ENCODE results near the gene XRRA1.
"Not testable (repeated sequence)": the region's sequence is repeated elsewhere in the genome, so short reads cannot be mapped to it uniquely, and the experiment has no call there.

The XRRA1 gene

DNA sequence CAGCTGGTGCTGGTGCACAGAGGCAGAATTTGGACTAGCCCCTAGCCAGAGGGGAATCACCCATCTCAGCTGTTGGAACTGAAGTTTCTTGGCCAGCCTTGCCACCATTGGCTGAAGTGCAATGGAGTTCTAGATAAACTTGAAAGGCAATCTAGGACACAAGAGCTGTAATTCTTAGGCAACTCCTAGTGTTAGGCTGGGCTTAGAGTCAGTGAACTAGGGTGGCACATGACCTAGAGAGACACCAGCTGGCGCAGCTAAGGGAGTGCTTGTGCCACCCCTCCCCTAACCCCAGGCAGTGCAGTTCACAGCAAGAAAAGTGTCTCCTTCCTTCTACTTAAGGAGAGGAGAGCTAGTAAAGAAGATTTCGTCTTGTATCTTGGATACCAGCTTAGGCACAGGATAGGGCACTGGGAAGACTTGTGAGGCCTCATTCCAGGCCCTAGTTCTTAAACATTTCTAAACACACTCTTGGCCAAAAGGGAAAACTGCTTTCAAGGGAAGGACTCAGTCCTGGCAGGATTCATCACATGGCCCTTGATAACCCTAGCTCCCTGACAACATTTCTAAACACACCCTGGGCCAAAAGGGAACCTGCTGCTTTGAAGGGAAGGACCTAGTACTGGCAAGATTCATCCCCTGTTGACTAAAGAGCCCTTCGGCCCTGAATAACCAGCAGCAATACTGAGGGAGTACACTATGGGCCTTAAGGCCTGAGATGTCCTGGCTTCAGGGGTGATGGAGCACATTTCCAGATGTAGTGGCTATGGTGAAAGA, 53.4 kb downstream of the XRRA1 start:
- DNase-seq, result no peak

DNA sequence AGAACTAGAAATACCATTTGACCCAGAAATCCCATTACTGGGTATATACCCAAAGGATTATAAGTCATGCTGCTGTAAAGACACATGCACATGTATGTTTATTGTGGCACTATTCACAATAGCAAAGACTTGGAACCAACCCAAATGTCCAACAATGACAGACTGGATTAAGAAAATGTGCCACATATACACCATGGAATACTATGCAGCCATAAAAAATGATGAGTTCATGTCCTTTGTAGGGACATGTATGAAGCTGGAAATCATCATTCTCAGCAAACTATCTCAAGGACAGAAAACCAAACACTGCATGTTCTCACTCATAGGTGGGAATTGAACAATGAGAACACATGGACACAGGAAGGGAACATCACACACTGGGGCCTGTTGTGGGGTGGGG, 55.9 kb downstream of the XRRA1 start:
- DNase-seq, result not testable (repeated sequence)

DNA sequence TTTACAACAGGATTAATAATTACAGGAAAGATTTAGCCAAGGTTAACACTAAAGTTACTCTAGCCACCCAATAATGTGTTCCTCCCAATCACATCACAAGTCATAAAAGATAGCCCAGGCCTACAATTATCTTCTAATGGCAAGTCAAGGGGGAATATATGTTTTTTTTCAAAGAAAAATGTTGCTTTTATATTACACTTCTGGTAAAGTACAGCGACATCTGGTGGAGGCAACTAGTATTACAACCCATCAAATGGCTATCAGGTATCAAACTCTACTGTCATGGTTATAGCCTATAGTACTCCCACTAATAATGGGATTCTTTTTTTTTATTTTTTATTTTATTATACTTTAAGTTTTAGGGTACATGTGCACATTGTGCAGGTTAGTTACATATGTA, 71.8 kb downstream of the XRRA1 start:
- no peak for DNase-seq

DNA sequence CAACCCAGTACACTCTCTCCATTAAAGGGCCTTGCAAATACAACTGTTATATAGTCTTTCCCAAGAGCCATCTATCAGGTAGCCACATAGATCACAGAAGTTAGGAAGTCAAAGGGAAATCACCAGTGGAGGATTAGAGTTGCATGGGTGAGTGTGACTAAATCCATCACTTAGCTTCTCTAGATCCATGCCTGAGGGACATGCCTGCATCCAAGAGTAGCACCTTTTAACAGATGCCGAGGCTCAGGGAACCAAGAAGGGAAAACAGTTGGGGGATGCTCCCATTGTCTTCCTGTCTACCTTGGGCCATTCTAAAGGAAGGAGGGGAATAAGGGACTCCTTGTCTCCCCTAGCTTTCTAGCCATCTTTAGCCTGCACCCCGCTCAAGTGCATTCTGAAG, 77.9 kb downstream of the XRRA1 start:
- DNase-seq, result no peak

DNA sequence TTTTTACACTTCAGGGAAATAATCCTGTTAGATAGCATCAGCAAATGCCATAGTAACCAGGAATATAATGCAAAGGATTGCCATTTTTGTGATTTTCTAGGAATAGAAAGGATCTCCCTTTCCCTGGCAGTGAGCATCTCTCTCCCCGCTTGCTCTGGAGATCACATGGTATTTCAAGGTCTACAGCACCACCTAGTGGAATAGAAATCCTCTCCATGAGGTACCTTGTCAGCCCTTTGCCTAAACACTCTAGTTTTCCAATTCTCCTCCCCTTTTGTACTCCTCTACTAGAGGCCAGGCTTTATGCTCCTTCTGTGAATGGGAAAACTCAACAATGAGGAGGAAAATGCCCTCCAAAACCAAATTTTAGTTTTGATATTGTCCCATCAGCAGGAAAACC, 78.4 kb downstream of the XRRA1 start:
- no peak for DNase-seq

DNA sequence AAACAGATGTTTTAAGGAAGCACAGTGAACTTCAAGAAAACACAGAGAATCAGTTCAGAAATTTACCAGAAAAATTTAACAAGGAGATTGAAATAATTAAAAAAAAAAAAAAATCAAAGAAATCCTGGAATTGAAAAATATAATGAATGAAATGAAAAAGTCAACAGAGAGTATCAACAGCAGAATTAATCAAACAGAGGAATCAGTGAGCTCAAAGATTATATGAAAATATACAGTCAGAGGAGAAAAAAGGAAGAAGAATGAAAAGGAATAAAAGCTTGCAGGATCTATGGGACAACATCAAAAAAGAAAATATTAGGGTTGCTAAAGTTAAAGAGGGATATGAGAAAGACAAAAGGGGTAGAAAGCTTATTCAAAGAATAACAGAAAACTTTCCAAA, 82.3 kb downstream of the XRRA1 start:
- no peak for DNase-seq

DNA sequence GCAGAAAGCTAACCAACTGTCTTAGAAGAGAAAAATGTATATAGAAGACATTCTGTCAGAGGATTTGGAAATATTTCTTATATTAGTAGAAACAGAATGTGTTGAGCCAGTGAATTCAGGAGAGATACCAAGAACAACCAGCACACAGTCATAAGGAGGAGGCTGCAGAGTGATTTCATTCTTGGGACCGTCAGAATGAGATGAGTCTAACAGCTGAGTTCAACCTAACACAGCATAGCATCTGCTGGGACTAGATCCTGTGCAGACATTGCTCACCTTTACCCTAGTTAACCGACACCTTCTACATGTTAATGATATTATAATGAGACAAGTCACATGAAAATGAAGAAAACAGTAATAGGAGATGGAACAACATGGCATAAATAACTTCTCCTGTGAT, 85.5 kb downstream of the XRRA1 start:
- DNase-seq, result no peak

DNA sequence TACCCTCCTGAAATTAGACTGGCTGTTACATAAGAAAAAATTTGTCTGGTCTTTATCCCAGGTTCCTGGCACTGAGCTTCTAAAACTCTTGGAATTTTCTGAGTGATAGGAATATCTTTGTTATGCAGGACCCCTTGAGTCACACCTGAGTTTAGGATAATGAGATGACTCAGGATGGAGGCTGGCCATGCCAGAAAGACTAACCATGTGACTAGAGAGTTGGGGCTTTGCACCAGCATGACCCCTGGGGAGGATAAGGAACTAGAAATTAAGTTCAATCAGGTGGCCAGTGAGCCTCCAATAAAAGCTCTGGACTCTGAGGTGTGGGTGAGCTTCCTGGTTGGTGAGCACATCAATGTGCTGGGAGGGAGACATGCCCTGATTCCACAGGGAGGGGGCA, 88.1 kb downstream of the XRRA1 start:
- DNase-seq, result no peak

DNA sequence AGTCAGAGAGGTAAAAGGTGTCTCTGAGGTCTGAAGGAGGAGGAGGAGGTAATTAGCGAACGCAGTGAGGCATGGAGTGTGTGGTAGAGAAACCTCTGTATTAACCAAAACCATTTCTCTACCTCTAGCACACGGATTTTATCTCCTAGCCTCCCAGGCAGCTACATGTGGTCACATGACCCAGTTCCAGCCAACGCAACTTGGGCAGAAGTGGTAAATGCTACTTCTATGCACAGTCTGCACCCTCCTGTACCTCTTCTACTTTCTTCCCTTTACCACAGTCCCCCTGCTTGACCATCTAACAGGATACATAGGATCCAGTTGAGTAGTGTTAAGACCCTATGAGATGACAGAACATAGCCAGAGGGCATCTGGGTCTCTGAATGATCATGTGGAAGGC, 95.7 kb downstream of the XRRA1 start:
- no peak for DNase-seq

DNA sequence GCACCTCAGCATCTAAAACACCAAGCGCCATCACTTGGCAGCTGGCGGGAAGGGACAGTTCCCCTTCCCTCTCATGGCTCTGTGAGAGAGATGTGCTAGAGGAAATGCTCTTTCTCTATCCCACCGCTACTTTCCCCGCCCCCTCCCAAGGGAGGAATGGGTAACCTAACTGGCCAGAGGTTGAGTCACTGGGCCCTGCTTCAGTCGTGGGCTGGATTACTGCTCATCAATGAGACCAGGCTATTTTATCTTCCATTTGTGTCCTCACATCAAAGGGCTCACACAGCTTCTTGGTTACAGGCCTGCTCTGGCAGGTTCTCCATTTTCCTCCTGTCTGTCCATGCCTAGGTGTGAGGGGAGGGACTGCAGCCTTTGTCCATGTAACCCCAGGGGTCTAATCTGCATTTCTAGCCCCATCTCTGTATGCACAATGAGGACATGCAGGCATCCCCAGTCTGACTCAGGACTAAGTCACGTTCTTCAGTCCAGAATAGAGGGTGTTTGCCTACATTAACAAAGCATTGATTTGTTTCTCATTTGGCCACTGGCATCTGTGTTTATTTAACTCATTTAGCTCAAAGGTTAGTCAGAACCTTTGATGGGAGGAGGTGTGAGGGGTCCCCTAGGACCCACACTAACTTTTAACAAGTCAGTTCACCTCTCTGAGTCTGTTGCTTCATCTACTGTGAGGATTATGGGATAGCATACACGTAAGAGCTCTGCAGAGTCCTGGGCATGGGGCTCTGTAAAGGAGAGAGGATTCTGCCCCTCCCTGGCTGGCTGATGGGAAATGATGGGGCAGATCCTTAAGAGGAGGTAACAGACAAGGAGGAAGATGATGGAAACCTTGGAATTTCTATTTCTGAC, 99.1 kb downstream of the XRRA1 start:
- no peak for DNase-seq

DNA sequence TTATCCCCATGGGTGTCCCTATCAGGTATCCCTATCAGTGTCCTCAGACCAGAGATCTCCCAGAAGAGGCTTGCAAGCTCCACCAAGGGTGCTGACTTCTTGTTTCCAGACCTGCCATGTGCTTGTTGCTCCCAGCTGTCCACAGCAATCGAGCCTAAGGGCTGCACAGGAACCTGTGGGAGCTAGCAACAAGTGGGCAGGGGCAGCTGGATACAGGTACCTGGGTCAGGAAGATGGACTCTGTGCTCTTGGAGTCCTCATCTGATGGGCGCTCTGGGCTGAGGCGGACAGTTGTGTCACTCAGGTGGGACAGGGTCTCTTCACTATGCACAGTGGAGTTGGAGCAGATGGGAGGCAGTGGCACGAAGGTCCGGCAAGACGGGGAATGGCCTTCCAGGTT, 101.0 kb downstream of the XRRA1 start:
- no peak for DNase-seq

DNA sequence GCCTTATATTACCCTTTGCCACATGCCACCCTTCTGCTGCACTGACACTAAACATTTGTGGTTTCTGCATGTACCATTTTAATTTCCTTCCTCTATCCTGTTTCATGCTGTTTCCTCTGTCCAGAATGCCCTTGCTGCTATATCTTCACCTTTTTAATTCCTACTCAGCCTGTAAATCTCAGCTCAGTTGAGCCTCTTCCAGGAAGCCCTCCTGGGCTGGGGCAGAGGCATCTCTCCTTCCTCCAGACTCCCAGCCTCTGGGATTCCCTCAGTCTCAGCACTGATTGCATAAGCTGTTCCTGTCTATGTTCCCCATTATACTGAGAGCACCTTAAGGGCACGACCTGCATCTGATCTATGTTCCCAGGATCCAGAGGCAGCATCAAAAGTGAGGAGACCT, 101.5 kb downstream of the XRRA1 start:
- no peak for DNase-seq

DNA sequence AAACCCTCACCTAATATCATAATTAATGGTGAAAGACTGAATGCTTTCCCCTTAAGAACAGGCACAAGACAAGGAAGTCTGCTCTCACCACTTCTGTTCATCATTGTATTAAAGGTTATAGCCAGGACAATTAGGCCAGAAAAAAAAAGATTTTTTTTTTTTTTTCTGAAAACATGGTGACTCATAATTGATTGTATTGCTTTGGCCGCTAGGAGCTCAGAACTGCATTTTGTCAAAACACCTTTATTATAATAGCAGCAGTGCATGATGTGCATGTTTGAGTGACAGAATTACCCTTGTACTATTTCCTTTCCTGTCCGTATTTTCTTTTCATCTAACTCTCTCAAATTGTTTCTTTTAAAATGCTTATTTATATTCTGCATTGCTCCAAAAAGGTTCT, 102.1 kb downstream of the XRRA1 start:
- DNase-seq, result no peak

DNA sequence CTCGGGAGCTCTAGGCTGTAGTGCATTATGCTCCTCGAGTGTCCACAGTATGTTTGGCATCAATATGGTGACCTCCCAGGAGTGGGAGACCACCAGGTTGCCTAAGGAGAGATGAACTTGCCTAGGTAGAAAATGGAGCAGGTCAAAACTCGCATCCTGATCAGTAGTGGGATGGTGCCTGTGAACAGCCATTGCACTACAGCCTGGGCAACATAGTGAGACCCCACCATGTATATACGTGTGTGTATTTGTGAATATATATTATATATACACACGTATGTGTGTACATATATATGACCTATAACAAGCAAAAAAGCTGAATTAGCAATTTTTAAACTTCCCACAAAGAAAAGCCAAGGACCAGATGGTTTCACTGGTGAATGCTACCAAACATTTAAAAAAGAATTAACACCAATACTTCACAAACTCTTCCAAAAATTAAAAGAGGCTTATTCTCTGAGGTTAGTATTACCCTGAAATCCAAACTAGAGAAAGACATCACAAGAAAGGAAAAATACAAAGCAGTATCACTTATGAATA, 102.8 kb downstream of the XRRA1 start:
- no peak for DNase-seq

DNA sequence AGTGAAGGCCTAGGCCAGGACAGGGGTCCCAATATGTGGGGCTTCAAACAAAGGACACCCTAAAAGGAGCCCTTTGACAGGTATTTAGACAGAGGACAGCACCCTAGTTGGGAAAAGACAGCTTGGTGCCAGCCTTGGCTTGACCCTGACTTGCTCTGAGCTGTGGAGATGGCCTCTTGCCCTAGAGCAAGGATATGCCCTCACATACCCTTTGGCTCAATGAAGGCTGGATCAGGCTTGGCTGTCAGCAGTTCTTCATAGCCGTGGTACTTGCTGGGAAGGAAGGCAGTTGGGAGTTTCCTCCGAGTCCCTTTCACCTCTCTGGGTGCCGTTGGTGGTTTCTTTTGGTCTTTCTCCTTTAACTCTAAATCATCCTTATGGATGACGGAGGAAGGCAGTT, 104.0 kb downstream of the XRRA1 start:
- no peak for DNase-seq

DNA sequence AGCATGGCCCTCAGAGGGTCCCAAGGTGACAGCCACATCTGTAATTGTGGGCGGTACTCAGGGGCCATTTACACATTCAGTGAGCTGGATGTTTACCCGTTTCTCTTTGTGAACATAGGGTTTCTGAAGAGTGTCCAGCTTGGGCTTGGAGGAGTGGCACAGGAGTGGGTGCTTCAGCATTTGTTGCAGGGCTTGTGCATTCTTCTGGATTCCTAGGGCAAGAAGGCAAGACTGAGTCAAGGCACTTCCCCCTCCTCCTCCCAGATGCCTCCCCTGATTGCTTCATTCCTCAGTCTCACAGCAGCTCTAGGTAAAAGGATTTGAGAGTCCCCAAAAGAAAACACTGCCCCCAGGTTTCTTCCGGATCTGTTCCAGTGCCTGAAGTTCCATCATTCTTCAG, 104.8 kb downstream of the XRRA1 start:
- no peak for DNase-seq

DNA sequence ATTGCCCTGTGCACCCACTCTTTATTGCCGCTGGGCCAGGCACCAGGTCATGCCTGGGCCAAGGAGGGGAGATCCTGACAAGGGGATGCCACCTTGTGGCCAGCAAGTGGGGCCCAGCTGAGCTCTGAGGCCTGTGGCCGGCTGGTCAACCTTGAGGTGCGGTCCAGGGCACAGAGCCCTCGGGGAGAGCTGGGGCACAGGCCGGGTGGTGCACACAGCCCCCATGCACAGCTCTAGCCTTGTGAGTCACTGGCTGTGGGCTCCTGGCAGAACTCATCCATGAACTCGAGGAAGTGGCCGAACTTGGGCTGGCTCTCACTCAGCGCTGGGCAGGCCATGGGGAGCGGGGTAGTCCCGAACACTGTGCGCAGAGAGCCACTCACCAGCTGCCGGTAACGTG, 105.9 kb downstream of the XRRA1 start:
- DNase-seq, result no peak

DNA sequence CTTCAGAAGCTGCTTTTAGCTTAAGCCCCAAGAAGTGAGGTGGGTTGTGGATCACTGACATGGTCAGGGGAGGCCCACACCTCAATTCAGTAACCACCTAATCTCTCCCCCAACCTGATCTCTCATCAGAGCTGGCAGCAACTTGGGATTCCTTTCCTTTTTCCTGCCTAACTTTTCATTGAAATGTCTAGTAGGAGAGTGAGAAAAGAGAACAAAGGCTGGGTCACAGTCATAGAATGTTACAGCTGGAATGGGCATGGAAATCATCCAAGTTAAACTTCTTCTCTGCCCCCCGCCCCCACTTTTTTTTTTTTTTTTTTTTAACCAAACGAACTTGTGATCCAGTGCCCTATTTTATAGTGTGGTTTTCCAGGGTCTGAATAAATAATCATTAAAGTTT, 108.4 kb downstream of the XRRA1 start:
- DNase-seq, result no peak

DNA sequence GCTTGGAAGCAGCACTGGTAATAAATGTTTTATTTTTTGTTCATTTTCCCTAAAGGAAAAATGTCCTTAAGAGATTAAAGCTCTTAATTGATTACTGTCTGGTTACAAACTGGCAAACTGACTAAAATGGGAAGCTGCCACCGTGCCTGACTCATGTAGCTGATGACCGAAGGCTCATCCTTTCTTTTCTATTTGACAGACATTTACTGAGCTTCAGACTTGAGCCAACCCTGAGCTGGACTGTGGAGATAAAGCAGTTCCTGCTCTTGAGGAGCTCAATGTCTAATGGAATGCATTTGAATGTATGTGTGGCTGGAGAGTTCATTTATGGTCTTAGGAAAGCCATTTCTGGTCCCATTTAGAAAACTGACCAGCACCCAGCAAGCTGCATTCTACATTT, 108.9 kb downstream of the XRRA1 start:
- DNase-seq, result no peak

DNA sequence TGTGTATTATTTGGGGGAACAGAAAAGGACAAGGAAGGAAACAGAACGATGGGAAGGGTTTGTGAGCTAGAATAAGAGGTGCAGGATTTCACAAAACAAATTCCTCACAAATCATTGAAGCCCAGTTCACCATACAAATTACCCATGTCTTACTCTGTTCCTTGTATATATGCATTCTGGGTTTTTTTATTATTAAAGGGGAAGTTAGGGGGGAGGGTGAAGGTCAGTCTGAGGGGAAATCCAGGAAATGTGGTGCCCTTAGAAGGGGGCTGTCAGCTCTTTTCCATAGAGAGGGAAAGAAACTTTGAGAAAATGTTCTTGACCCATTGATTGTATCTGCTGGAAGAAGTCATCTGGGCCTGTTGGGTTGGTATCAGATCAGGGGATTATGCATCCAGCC, 109.4 kb downstream of the XRRA1 start:
- no peak for DNase-seq

DNA sequence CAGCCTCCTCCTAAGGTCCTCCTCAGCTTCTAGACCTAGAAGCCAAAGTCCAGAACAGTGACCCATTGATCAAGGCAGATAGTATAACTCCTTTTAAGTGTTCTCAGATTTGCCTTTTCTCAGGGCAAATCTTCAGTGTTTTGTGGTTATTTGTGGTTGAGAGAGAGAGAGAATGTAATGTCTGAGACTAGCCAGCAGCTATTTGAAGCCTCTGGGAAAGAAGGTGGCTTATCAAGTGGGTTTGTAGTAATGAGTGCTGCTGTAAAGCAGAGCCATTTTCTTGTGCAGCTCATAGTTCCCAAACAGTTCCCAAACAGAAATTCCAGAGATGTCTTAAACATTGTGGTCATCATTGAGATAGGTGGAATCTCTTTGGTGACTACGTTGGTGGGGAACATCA, 110.7 kb downstream of the XRRA1 start:
- DNase-seq, result no peak

DNA sequence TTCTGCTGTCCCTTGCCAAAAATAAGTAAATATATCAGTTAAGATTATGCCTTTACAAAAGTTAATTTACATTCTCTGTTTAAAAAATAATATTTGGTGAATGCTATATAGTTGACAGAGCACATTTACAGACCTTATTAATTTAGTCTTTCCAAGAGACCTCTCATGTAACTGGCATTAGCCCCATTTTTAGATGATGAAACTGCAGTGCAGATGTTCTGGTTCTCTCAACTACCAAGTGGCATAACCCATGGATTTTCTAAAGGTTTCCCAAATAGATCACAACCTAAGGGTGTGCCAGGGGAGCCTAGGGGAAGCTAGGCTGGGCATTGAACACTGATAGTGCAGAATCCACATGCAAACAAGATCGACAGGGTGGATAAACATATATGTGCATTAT, 111.7 kb downstream of the XRRA1 start:
- no peak for DNase-seq

DNA sequence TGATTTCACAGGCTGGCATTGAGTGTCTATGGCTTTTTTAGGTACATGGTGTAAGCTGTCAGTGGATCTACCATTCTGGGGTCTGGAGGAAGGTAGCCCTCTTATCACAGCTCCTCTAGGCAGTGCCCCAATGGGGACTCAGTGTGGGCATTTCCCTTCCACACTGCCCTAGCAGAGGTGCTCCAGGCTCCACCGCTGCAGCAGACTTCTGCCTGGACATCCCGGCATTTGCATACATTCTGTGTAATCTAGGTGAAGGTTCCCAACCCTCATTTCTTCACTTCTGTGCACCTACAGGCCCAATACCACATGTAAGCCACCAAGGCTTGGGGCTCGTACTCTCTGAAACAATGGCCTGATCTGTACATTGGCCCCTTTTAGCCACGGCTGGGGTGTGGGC, 122.0 kb downstream of the XRRA1 start:
- no peak for DNase-seq

DNA sequence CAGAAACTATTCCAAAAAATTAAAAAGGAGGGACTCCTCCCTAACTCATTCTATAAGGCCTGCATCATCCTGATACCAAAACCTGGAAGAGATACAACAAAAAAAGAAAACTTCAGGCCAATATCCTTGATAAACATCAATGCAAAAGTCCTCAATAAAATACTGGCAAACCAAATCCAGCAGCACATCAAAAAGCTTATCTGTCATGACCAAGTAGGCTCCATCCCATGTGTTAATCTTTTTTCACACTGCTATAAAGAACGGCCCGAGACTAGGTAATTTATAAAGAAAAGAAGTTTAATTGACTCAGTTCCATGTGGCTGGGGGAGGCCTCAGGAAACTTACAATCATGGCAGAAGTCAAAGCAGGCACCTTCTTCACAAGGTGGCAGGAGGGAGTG, 123.3 kb downstream of the XRRA1 start:
- DNase-seq, result not testable (repeated sequence)

Measured in bone marrow (tissue), 2 donors.